HEK293T (cell line): Measurements from ENCODE around the gene MYZAP.

Experiments used
- CTCF ChIA-PET: fragments of 350-600 bp; formaldehyde crosslinking; extraction: SDS; loops from one replicate; lab custom pipeline; 2021; ENCODE audit warnings: antibody characterized with exemption, inconsistent platforms; lab: Yijun Ruan, JAX
- POLR2A ChIA-PET: fragments of 350-600 bp; formaldehyde crosslinking; extraction: SDS; loops from one replicate; lab custom pipeline; 2020; ENCODE audit warnings: antibody characterized with exemption, inconsistent platforms; lab: Yijun Ruan, JAX
- DNase-seq: peaks from one replicate; pipeline ENCODE4 v3.0.0; 2012; ENCODE audit warnings: mixed read lengths; ENCODE audit errors: extremely low spot score
- ARNT ChIP-seq: fragments of 450-650 bp; IDR thresholded peaks from 2 replicates; pipeline ENCODE4 v1.6.1; 2017; ENCODE audit warnings: mild to moderate bottlenecking
- BHLHE40 ChIP-seq: fragments of 450-650 bp; IDR thresholded peaks from 2 replicates; pipeline ENCODE4 v1.6.1; 2016; ENCODE audit warnings: mild to moderate bottlenecking, moderate library complexity, borderline replicate concordance
- CTBP1 ChIP-seq: fragments of 450-650 bp; IDR thresholded peaks from 2 replicates; pipeline ENCODE4 v1.6.1; 2016; ENCODE audit warnings: borderline replicate concordance
- ELF4 ChIP-seq: fragments of 450-650 bp; IDR thresholded peaks from 2 replicates; pipeline ENCODE4 v1.6.1; 2017; ENCODE audit warnings: antibody characterized with exemption
- FOXA1 ChIP-seq: fragments of 450-650 bp; IDR thresholded peaks from 2 replicates; pipeline ENCODE4 v1.6.1; 2016; ENCODE audit warnings: mild to moderate bottlenecking
- FOXK2 ChIP-seq: fragments of 450-650 bp; IDR thresholded peaks from 2 replicates; pipeline ENCODE4 v1.6.1; 2016; ENCODE audit warnings: mild to moderate bottlenecking
- FOXM1 ChIP-seq: fragments of 450-650 bp; IDR thresholded peaks from 2 replicates; pipeline ENCODE4 v1.6.1; 2017; ENCODE audit warnings: mild to moderate bottlenecking, borderline replicate concordance
- HDGF ChIP-seq: fragments of 450-650 bp; IDR thresholded peaks from 2 replicates; pipeline ENCODE4 v1.6.1; 2017; ENCODE audit warnings: antibody characterized with exemption, borderline replicate concordance
- L3MBTL2 ChIP-seq: fragments of 450-650 bp; conservative IDR thresholded peaks from 2 replicates; pipeline ENCODE4 v1.6.1; 2016; ENCODE audit warnings: mild to moderate bottlenecking
- LEF1 ChIP-seq: fragments of 450-650 bp; IDR thresholded peaks from 2 replicates; pipeline ENCODE4 v1.6.1; 2017; ENCODE audit warnings: mild to moderate bottlenecking, borderline replicate concordance
- NFRKB ChIP-seq: fragments of 450-650 bp; IDR thresholded peaks from 2 replicates; pipeline ENCODE4 v1.6.1; 2016; ENCODE audit warnings: mild to moderate bottlenecking, moderate library complexity
- SP1 ChIP-seq: fragments of 450-650 bp; IDR thresholded peaks from 2 replicates; pipeline ENCODE4 v1.6.1; 2017
- SUZ12 ChIP-seq: fragments of 450-650 bp; IDR thresholded peaks from 2 replicates; pipeline ENCODE4 v1.6.1; 2016; ENCODE audit warnings: mild to moderate bottlenecking
- TARDBP ChIP-seq: fragments of 450-650 bp; IDR thresholded peaks from 2 replicates; pipeline ENCODE4 v1.6.1; 2016
- ZNF384 ChIP-seq: fragments of 450-650 bp; IDR thresholded peaks from 2 replicates; pipeline ENCODE4 v1.6.1; 2016
- TF ChIP-seq, protein P1 (sequence below): fragments of 450-650 bp; IDR thresholded peaks from 2 replicates; pipeline ENCODE4 v1.6.1; 2016

MYZAP gene

DNA sequence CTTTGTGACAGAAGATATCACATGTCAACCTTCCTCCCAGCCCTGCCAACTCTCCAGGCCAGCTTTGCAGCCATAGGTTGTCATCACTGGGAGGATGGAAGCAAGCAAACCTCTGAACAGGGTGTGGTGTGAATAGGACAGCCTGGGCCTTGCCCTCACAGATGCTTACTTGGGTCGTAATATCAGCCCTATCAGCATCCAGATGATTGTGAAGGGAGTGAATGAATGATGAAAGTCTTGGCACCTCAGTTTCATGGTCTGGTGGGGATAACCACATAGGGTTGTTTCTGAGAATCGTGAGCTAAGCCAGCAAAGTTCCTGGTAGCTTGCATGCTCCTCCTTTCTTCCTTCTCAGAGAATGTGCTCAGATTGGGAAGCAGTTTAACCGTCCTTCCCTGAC, 59.7 kb downstream of the MYZAP start:
- POLR2A ChIA-PET, result no interaction called here
- TF ChIP-seq BHLHE40 (no peak), SUZ12 (no peak), FOXM1 (no peak), TARDBP (no peak), FOXA1 (no peak), ELF4 (no peak), NFRKB (no peak), FOXK2 (no peak), L3MBTL2 (no peak), ZNF384 (no peak), LEF1 (no peak), CTBP1 (no peak), ARNT (no peak)
- TF ChIP-seq, protein P1, sequence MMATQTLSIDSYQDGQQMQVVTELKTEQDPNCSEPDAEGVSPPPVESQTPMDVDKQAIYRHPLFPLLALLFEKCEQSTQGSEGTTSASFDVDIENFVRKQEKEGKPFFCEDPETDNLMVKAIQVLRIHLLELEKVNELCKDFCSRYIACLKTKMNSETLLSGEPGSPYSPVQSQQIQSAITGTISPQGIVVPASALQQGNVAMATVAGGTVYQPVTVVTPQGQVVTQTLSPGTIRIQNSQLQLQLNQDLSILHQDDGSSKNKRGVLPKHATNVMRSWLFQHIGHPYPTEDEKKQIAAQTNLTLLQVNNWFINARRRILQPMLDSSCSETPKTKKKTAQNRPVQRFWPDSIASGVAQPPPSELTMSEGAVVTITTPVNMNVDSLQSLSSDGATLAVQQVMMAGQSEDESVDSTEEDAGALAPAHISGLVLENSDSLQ, result no peak
- CTCF ChIA-PET, result no interaction called here
- no peak for DNase-seq

DNA sequence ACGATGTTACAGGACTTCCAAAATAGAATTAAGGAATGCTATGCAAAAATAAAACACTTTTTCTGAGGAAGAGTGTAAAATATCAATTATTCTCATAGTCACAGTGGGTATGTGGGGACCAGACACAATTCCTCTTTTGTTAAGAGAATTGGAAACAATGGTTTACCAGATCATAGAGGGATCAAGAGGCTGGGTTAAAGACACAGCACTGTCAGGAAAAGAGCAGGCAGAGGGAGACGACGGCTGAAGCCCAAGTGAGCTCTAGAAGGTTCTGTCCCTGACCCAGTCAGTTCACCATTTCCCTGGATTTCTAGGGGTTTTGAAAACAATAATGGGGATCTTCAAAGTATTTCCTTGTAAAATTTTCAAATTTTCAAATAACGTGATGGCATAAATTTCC, 60.8 kb downstream of the MYZAP start:
- no peak for DNase-seq
- POLR2A ChIA-PET, result no interaction called here
- TF ChIP-seq L3MBTL2, result no peak
- TF ChIP-seq TARDBP, result no peak
- TF ChIP-seq, protein P1, result no peak
- TF ChIP-seq ARNT, result no peak
- no peak for TF ChIP-seq FOXA1
- no peak for TF ChIP-seq BHLHE40
- no peak for TF ChIP-seq ELF4
- no peak for TF ChIP-seq FOXK2
- no peak for TF ChIP-seq SUZ12
- no peak for TF ChIP-seq LEF1
- no peak for TF ChIP-seq ZNF384
- TF ChIP-seq FOXM1, result no peak
- no peak for TF ChIP-seq NFRKB
- CTCF ChIA-PET, result no interaction called here

DNA sequence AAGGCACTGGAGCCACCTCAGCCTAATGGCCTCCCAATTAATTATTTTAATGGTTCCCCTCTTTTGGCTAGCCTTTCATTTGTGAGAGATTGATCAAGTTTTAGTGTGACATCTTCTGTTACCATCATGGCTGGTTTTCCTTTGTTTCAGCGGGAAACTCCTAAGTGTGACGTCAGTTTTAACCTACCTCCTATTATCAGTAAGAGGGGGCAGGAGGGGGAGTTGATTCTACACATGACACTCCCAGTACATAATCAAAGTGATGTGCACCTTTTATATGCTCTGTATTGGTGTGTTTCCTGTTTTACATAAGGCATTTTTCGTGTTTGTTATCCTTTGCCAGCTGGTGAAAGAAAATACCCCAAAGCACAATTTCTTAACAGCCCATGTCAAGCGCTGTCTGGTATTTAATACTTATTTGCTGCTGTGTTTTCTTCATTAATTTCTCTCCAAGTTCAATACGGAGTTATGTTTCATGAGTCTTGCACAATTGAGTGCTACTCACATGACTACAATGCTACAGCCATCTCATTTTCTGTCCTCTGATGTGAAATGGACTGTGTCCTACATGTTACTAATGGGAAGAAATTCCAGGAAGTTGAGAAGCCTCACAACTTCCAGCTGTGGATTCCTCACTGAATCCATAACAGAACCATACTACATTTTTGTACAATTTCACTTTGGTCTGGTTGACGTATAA, 62.6 kb downstream of the MYZAP start:
- no peak for DNase-seq
- ChIA-PET CTCF (no interaction called here), POLR2A (no interaction called here)
- no peak for TF ChIP-seq CTBP1
- TF ChIP-seq TARDBP, result no peak
- TF ChIP-seq BHLHE40, result no peak
- TF ChIP-seq ELF4, result no peak
- no peak for TF ChIP-seq LEF1
- no peak for TF ChIP-seq ARNT

DNA sequence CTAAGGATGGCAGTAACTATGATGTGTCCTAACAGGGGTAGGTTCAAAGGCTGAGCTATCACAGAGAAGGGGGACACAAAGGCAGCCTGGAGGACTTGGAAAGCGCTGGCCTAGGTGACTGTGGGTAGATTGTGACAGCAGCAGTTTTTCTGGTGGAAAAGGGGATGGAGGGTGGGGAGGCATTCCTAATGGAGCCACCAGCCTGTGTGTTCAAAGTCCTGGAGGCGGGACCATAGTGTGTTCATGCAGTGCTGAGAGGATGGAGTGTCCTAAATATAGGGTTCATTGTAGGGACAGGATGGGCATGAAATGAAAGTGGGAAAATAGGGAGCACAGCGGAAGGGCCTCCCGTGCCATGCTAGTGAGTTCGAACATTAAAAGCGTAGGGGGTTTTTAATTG, 63.3 kb downstream of the MYZAP start:
- ChIA-PET POLR2A (no interaction called here), CTCF (interaction anchor here (1.1 to 1.5 kb wide), 2 partner anchors 95 to 113 kb away, joined by 3 to 4 read pairs; no protein-coding TSS in a partner anchor)
- TF ChIP-seq ARNT (no peak), ZNF384 (no peak), CTBP1 (no peak), LEF1 (no peak), FOXM1 (no peak), NFRKB (no peak), SUZ12 (no peak)
- TF ChIP-seq, protein P1, result no peak
- no peak for DNase-seq

DNA sequence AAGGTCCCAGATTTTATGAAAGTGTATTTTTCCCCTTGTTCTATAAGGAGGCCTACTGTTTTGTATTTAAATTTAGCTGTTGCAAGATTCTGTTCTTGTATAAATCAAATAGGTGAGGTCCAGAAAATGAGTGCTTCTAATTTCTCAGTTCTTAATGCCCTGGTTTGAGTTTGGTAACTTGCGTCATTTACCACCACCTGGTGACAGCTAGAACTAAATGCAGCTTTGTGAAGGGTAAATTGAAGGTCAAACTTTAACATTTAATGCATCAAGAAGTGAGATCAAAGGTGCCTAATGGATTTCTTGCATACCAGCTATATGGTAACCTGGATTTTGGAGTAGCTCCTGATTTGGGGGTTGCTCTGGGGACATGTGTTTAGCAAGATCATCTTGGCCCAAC, 64.1 kb downstream of the MYZAP start:
- CTCF ChIA-PET, result interaction anchor here (1.1 to 1.5 kb wide), 2 partner anchors 95 to 114 kb away, joined by 3 to 4 read pairs; no protein-coding TSS in a partner anchor
- TF ChIP-seq HDGF (no peak), L3MBTL2 (no peak), NFRKB (no peak), ELF4 (no peak), FOXM1 (no peak), BHLHE40 (no peak), LEF1 (no peak), ARNT (no peak), FOXK2 (no peak), CTBP1 (no peak), SUZ12 (no peak), TARDBP (no peak), ZNF384 (no peak), SP1 (no peak), FOXA1 (no peak)
- TF ChIP-seq, protein P1, result no peak
- no peak for DNase-seq
- POLR2A ChIA-PET, result no interaction called here

DNA sequence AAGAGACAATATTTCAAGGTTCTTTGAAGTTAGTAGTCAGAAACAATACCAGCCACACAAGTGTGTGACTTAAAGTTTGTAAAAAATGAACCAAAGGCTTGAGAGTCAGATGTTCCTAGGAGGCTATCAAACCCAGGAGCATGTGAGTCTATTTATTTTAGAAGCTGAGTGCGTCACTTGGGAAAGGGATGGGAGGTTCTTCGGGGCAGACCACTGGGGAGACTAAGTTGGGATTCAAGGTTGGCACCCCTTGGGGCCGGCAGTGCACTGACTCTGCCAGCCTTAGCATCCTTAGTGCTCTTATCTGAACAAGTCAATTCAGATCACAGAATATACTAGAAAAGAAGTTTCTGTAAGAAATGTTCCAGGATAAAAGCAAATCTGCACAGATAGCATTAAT, 64.7 kb downstream of the MYZAP start:
- DNase-seq, result no peak
- TF ChIP-seq SP1 (no peak), LEF1 (no peak), TARDBP (no peak), ZNF384 (no peak), NFRKB (no peak), FOXM1 (no peak), FOXA1 (no peak), SUZ12 (no peak), ELF4 (no peak), FOXK2 (no peak), BHLHE40 (no peak), ARNT (no peak), CTBP1 (no peak), HDGF (no peak), L3MBTL2 (no peak)
- TF ChIP-seq, protein P1, result no peak
- CTCF ChIA-PET, result interaction anchor here (1.5 kb wide), 1 partner anchor 115 kb away, joined by 3 read pairs; no protein-coding TSS in a partner anchor
- POLR2A ChIA-PET, result no interaction called here
